Skeletal muscle tissue (tissue), 4 donors: ENCODE results near the gene TRIM66. TPM values are rescaled to one million over a fixed set of nuclear protein-coding genes. Genes with fewer than 3 reads are reported as not detected.

Experiments
- H3K27ac ChIP-seq: one replicate; pipeline ENCODE4 v1.7.0; 2013; ENCODE audit warnings: mild to moderate bottlenecking, low read depth, low read length, inconsistent platforms
- H3K27me3 ChIP-seq, 3 donors: one replicate each; pipeline ENCODE4 v1.7.0; 2013; ENCODE audit warnings: low read length in 3 of 3; ENCODE audit not compliant: control insufficient read depth in 3 of 3, insufficient read depth in 3 of 3
- H3K36me3 ChIP-seq, 3 donors: one replicate each; pipeline ENCODE4 v1.7.0; 2013; ENCODE audit warnings: low read length in 3 of 3; ENCODE audit not compliant: control insufficient read depth in 3 of 3, insufficient read depth in 3 of 3
- H3K4me1 ChIP-seq, 3 donors: one replicate each; pipeline ENCODE4 v1.7.0; 2013; ENCODE audit warnings: low read length in 3 of 3, mild to moderate bottlenecking in 3 of 3; ENCODE audit not compliant: control insufficient read depth in 3 of 3, insufficient read depth in 3 of 3
- H3K4me3 ChIP-seq, 3 donors: one replicate each; pipeline ENCODE4 v1.7.0; 2013; ENCODE audit warnings: low read length in 3 of 3
- H3K9ac ChIP-seq, 3 donors: one replicate each; pipeline ENCODE4 v1.7.0; 2013; ENCODE audit warnings: low read length in 3 of 3, mild to moderate bottlenecking in 3 of 3, moderate library complexity in 2 of 3, low read depth in 1 of 3
- H3K9me3 ChIP-seq, 3 donors: one replicate each; pipeline ENCODE4 v1.7.0; 2013; ENCODE audit warnings: low read length in 3 of 3; ENCODE audit not compliant: control insufficient read depth in 3 of 3
- total RNA-seq: library from RNA; depleted of rRNA; stranded (reverse); fragments of >200 nt; gene quantifications from one replicate; pipeline ENCODE4 v1.2.3, GENCODE V29; 2014
- donor health status: Osteomylitis.

The TRIM66 gene
- total RNA-seq, 1 donor from 2014 or later, result 1.6 TPM

DNA sequence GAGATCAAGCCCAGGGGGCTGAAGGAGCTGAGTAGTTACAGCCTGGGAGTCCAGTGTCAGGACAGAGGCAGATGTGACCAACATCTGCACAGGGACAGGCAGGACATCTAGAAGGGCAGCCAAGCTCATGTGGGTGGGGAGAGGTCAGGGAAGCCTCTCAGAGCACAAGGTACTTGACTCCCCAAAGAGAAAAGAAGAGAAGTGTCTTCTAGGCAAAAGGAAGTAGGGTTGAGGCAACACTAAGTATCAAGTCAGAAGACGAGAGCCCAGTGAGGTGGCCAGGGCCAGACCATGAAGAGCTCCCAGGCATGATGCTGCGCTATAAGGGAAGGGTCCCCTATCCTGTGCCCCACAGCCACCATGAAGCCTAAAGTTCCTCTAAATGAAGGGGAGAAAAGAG is 21.7 kb upstream of the TRIM66 start:
- peaks cover 18 to 42% (median 23%) of the 10 kb centered on the region in 3 donors for H3K36me3 ChIP-seq
- no peaks in the 10 kb centered on the region for H3K9me3 ChIP-seq
- H3K9ac ChIP-seq, result no peak overlapping the region
- no peak overlapping the region for H3K27ac ChIP-seq
- peaks cover 32 to 38% (median 38%) of the 10 kb centered on the region in 3 donors for H3K4me1 ChIP-seq
- H3K27me3 ChIP-seq, result no peaks in the 10 kb centered on the region
- no peak overlapping the region for H3K4me3 ChIP-seq

DNA sequence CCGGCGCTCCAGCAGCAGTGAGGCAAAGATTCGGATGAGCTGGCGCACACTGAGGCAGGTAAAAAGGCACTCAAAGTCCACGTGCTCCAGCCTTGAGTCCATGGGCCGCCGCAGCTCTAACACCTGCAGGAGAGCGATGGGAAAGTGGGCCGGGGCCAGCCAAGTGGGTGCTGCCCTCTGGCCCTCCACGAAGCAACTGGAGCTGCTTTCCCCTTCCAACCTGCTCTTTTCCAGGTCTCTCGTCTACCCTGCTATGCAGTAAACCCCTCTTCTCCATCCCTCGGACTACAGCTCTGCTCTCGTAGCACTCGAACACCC is 20.1 kb upstream of the TRIM66 start:
- Histone ChIP-seq H3K9ac (no peak overlapping the region), H3K27ac (no peak overlapping the region), H3K36me3 (peaks cover 27 to 53% (median 33%) of the 10 kb centered on the region in 3 donors), H3K9me3 (no peaks in the 10 kb centered on the region), H3K4me3 (no peak overlapping the region), H3K27me3 (no peaks in the 10 kb centered on the region), H3K4me1 (peaks cover 17 to 26% (median 22%) of the 10 kb centered on the region in 3 donors)

DNA sequence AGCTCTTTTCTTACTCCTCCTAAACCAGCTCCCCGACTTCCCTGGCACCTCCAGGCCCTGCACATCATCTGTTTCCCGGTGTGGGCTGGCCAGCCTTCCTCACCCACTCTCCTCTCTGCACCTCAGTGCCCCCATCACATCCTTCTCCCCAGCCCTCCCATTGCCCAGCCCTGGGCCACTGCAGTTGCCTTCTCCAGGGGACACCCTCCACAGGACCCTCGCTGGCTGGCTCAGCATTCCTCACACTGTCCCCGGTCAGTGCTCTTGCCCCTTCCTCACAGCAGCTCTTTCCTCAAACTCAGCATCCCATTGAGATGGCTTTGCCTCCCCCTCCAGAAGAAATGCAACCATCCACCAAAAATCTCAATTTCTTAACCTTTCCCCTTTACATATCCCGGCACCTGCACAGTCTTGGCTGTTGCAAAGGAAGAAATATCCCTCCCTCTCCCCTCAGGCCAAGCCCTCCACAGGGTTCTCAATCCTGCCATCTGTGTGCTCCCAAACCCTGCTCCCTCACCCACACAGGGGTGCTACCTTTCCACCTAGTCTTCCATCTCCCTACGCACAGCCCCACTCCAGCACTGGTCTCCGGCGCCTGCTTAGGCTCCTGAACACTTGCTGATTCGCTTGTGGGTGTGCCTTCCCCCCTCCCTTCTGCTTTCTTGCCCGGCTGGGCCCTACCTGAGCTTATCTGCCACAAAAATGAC is 19.6 kb upstream of the TRIM66 start:
- Histone ChIP-seq H3K27me3 (no peaks in the 10 kb centered on the region), H3K36me3 (peaks cover 32 to 58% (median 38%) of the 10 kb centered on the region in 3 donors), H3K9me3 (no peaks in the 10 kb centered on the region), H3K4me1 (peaks cover 12 to 21% (median 17%) of the 10 kb centered on the region in 3 donors), H3K4me3 (no peak overlapping the region), H3K27ac (no peak overlapping the region), H3K9ac (no peak overlapping the region)

DNA sequence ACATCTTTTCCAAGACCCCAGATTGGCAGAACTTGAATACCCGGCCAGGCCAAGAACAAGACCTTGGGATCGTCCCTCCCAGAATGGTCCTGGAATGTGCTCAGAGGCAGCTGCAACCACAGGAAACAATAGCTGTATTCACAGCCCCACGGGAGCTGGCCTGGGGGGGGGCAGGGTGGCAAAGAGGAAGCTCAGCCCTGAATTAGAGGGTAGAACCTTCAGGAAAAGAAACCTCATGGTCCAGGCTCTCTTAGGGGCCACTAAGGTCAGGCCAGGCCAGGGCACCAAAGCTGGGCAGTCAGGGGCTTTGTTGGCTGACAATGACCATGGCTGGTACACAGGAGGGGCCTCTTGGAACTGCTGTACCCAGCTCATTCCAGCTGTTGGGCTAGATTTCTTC is 17.4 kb upstream of the TRIM66 start:
- Histone ChIP-seq H3K27me3 (no peaks in the 10 kb centered on the region), H3K4me3 (no peak overlapping the region), H3K4me1 (peaks cover 11 to 17% (median 14%) of the 10 kb centered on the region in 3 donors), H3K9me3 (no peaks in the 10 kb centered on the region), H3K36me3 (peaks cover 41 to 65% (median 51%) of the 10 kb centered on the region in 3 donors), H3K9ac (no peak overlapping the region), H3K27ac (peak overlapping the region; percentile 60)

DNA sequence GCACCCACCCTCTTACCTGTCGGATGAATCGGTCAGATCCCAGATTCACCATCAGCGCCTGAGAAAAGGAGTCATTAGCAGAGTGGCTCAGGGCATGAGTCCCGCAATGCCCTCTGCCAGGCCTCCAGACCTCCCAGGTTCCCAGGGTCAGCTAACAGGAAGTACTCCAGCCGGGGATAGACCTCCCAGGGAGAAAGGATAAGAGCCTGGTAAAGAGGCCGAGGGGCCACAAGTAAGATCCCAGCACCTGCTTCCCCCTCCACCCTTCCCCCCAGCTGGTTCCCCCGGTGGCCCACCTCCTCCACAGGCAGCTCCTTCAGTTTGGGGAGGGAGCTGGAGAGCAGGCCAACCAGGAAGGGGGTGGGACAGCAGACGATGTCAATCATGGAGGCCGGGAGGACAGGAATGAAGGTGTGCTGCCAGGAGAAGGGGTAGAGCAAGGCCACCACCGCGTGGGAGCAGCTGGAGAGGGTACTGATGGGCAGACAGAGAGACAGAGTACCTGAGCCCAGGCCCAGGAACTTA is 16.5 kb upstream of the TRIM66 start:
- H3K27me3 ChIP-seq, result no peaks in the 10 kb centered on the region
- no peak overlapping the region for H3K9ac ChIP-seq
- H3K4me1 ChIP-seq, result peaks cover 11 to 17% (median 15%) of the 10 kb centered on the region in 3 donors
- H3K4me3 ChIP-seq, result no peak overlapping the region
- peaks cover 45 to 68% (median 58%) of the 10 kb centered on the region in 3 donors for H3K36me3 ChIP-seq
- no peaks in the 10 kb centered on the region for H3K9me3 ChIP-seq
- H3K27ac ChIP-seq, result no peak overlapping the region

DNA sequence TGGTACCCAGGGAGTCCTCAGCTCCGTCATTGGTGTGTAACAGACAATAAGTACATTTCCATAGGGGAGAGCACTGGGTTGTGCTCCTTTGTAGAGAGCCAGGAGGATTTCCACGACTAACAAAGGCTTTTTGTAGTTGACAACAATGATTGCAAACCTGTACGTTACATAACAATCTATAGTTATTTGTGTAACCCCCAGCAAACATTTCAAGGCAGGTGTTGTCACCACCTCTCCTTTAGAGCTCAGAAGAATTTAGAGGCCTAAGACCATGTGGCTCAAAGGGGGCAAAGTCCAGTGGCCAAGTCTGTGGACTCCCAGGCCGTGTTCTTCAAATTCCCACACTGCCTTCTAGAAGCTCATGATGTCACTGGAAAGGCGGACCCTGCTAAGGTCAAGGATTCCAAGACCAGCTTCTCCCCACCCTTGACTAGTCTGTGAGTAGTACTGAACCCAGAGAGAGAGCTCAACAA is 15.9 kb upstream of the TRIM66 start:
- peaks cover 45 to 68% (median 58%) of the 10 kb centered on the region in 3 donors for H3K36me3 ChIP-seq
- no peak overlapping the region for H3K9ac ChIP-seq
- H3K9me3 ChIP-seq, result no peaks in the 10 kb centered on the region
- H3K27me3 ChIP-seq, result no peaks in the 10 kb centered on the region
- no peak overlapping the region for H3K4me3 ChIP-seq
- H3K27ac ChIP-seq, result no peak overlapping the region
- H3K4me1 ChIP-seq, result peaks cover 14 to 17% (median 15%) of the 10 kb centered on the region in 3 donors

DNA sequence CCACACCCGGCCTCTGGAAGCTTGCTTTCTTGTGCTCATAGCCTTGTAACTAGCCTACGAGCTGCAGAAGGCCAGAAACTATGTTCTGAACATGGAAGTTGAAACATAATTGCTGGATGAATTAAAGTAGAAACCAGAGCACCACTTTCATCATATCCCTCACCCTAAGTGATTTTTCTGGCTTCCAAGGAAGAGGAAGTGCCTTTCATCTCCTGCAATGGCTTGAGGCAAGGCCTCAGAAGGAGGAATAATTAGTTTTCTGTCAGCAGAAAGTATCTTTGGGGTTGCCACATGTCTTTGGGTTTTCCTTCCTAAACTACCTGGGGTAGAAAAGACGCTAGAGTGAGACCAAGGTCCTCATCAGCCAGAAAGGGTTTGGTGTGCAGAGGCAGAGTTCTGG is 14.6 kb upstream of the TRIM66 start:
- no peaks in the 10 kb centered on the region for H3K27me3 ChIP-seq
- H3K4me3 ChIP-seq, result no peak overlapping the region
- H3K36me3 ChIP-seq, result peaks cover 49 to 66% (median 64%) of the 10 kb centered on the region in 3 donors
- H3K9me3 ChIP-seq, result no peaks in the 10 kb centered on the region
- no peak overlapping the region for H3K9ac ChIP-seq
- no peak overlapping the region for H3K27ac ChIP-seq
- H3K4me1 ChIP-seq, result peaks cover 14 to 23% (median 15%) of the 10 kb centered on the region in 3 donors

DNA sequence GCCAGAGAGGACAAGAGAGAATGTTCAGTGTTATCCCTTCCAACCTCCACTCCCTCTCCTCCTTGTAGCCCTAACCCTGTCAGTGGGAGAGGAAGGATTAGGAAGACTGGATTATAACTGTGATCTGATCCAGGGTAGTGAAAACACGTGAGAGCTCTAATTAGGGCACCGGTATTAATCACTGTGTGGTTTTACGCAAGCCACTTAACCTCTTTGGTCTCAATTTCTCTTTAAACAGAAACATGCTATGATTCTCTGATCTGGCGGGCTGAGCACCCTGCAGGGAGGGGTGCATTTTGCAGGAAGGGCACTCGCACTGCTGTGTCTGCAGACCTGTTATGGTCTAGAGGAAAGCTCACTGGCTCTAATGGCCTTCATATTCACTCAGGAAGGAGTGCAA is 11.7 kb upstream of the TRIM66 start:
- no peaks in the 10 kb centered on the region for H3K9me3 ChIP-seq
- peaks cover 3 to 18% (median 6%) of the 10 kb centered on the region in 3 donors for H3K4me1 ChIP-seq
- no peaks in the 10 kb centered on the region for H3K27me3 ChIP-seq
- no peak overlapping the region for H3K27ac ChIP-seq
- H3K4me3 ChIP-seq, result no peak overlapping the region
- no peak overlapping the region for H3K9ac ChIP-seq
- H3K36me3 ChIP-seq, result peaks cover 49 to 60% (median 58%) of the 10 kb centered on the region in 3 donors

DNA sequence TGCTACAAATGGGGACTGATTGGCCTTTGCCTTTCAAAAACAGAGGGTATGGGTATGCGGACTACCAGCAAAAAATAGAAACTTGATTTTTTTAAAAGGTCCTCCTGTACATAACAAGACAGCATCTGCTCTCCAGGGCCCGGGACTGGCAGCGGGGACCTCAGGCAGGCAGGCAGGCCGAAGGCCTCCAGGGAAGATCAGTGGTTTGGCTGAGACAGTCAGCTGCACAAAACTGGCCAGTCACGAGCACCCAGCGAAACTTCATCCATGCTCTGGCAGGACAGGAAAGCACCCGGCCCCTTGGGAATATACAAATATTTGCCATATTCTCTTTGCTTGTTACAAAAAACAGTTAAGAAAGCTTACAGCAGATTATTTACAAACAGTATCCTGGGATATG is 11.1 kb upstream of the TRIM66 start:
- peaks cover 3 to 15% (median 7%) of the 10 kb centered on the region in 3 donors for H3K4me1 ChIP-seq
- H3K9ac ChIP-seq, result peak overlapping the region in 1 of 3 donors; percentile 16
- H3K27me3 ChIP-seq, result no peaks in the 10 kb centered on the region
- no peak overlapping the region for H3K4me3 ChIP-seq
- H3K27ac ChIP-seq, result no peak overlapping the region
- H3K36me3 ChIP-seq, result peaks cover 46 to 55% (median 54%) of the 10 kb centered on the region in 3 donors
- no peaks in the 10 kb centered on the region for H3K9me3 ChIP-seq

DNA sequence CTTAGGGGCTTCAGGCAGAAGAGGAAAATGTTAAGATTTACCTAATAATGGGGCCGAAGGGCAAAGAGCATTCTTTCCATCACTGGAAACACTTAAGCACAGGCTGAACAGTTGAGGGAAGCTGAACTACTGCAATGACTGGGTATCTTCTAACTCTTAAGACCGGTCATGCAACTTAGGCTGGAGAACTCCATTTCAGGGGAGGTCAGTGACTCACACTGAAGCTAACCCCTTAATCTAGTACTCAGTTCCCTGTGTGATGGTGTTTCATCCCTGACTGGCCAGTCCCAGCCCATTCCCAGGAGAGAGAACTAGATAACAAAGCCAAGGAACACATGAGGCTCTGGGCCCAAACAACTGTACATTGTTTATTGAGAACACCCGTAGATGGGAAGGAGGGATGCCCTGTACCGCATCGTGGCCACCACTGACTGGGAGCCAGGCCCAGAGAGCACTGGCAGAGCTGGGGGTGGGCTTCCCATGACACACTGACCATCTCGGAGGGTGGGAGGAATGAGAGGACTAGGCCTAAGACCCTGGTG is 10.6 kb upstream of the TRIM66 start:
- Histone ChIP-seq H3K9me3 (no peaks in the 10 kb centered on the region), H3K36me3 (peaks cover 43 to 53% (median 49%) of the 10 kb centered on the region in 3 donors), H3K9ac (no peak overlapping the region), H3K4me3 (no peak overlapping the region), H3K27ac (no peak overlapping the region), H3K4me1 (peaks cover 7 to 17% (median 10%) of the 10 kb centered on the region in 3 donors), H3K27me3 (no peaks in the 10 kb centered on the region)
